SU-DHL-6 (cell line): ENCODE data around the gene TP53TG3F.
"Not testable (repeated sequence)": the region's sequence is repeated elsewhere in the genome, so short reads cannot be mapped to it uniquely, and the experiment has no call there.

Experiments used
- CTCF ChIP-seq: fragments of 200-600 bp; sonication (generic); IDR thresholded peaks from one replicate; pipeline ENCODE4 v1.5.1; 2017; ENCODE audit warnings: antibody characterized with exemption, mild to moderate bottlenecking, low read length, moderate library complexity; ENCODE audit not compliant: insufficient read depth, poor library complexity, severe bottlenecking
- EZH2phosphoT487 ChIP-seq: fragments of 200-600 bp; sonication (generic), shearing (Covaris generic); conservative IDR thresholded peaks from 2 replicates; pipeline ENCODE4 v1.6.1; 2018; ENCODE audit warnings: mild to moderate bottlenecking, antibody characterized with exemption, low read length, moderate library complexity, mixed read lengths

DNA sequence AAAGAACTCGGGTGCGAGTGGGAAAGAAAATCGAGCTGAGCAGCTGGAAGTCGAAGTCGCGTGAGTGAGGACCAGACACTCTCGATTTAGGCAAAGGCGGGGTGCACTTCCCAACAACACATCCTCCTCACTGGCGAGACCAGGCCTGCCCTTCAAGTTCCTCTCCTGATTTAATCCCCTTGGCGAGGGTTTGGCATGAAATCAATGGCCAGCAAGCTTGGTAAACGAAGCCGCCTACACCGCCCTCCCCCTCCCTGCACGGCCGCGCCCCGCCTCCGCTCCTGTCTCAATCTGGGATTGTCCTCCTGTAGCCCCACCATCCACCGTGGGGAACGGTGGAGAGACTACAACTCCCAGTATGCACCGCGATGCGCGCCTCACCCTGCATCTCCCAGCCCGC is at the start of gene TP53TG3F:
- not testable (repeated sequence) for TF ChIP-seq CTCF, EZH2phosphoT487
